GM10266 (cell line): ENCODE data around the gene QKI.

Experiments
- DNase-seq: peaks from one replicate; pipeline ENCODE4 v3.0.0; 2012; ENCODE audit errors: extremely low spot score
- TF ChIP-seq, protein P1 (sequence below): IDR thresholded peaks from 2 replicates; pipeline ENCODE4 v1.5.1; 2012; ENCODE audit warnings: mild to moderate bottlenecking, low read depth; ENCODE audit not compliant: control insufficient read depth, insufficient read depth; ENCODE audit errors: missing control alignments

Gene QKI

DNA sequence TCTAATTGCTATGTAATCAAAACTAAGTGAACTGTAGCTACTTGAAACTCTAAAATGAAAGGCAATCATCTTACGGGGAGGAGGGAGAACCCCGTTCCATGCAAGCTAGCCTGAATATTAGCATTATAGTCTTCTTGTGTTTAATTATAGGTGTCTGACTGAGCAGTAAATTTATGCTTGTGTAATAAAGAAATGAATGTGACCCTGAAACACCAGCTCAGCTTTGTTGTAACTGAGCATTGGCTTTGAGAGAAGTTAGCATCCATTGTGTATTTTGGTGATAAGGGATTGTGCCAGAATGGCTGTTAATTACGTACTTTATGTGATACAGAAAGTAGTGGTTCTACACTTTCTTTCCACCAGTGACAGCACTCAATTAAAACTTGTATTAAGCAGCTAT, 86.9 kb downstream of the QKI start:
- TF ChIP-seq, protein P1, sequence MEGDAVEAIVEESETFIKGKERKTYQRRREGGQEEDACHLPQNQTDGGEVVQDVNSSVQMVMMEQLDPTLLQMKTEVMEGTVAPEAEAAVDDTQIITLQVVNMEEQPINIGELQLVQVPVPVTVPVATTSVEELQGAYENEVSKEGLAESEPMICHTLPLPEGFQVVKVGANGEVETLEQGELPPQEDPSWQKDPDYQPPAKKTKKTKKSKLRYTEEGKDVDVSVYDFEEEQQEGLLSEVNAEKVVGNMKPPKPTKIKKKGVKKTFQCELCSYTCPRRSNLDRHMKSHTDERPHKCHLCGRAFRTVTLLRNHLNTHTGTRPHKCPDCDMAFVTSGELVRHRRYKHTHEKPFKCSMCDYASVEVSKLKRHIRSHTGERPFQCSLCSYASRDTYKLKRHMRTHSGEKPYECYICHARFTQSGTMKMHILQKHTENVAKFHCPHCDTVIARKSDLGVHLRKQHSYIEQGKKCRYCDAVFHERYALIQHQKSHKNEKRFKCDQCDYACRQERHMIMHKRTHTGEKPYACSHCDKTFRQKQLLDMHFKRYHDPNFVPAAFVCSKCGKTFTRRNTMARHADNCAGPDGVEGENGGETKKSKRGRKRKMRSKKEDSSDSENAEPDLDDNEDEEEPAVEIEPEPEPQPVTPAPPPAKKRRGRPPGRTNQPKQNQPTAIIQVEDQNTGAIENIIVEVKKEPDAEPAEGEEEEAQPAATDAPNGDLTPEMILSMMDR = no peak
- DNase-seq = no peak

DNA sequence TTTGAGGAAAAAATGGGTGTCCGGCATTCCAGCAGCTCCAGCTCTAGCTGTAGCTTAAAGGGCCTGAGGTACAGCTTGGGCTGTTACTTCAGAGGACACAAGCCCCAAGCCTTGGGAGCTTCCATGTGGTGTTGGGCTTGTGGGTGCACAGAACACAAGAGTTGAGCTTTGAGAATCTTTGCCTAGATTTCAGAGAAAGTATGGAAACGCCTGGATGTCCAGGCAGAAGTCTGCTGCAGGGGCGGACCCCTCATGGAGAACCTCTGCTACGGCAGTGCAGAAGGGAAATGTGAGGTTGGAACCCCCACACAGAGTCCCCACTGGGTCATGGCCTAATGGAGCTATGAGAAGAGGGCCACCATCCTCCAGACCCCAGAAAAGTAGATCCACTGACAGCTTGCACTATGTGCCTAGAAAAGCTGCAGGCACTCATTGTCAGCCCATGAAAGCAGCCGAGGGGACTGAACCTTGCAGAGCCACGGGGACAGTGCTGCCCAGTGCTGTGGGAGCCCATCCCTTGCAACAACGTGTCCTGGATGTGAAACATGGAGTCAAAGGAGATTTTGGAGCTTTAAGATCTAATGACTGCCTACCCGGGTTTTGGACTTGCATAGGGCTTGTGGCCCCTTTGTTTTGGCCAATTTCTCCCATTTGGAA, 90.6 kb downstream of the QKI start:
- no peak for DNase-seq
- TF ChIP-seq, protein P1 = no peak

DNA sequence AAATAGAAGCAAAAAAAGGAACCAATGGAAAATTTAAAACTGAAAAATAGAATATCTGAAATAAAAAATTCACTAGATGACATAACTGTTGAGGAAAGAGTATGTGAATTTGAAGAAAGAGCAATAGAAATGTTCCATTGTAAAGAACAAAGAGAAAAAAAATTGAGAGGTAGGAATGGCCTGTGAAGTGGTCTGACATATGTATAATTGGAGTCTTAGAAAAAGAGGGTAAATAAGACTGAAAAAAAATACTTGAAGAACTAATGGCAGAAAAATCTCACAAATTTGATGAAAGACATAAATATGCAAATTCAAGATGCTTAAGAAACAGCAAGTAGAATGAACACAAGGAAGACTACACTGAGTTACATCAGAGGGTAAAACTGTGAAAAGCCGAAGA, 93.4 kb downstream of the QKI start:
- TF ChIP-seq, protein P1 = no peak
- DNase-seq = no peak

DNA sequence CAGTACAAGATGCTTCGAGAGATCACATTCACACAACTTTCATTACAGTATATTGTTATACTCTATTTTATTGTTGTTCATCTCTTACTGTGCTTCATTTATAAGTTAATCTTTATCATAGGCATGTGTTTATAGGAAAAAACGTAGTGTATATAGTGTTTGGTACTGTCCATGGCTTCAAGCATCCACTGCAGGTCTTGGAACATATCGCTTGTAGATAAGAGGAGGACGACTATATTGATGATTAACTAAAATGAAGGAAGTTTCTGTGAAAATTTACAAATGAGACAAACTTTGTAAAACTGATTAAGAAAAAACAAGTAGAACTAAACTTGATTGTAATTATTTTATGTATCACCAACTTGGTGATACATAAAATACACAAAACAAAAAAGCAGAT, 98.5 kb downstream of the QKI start:
- DNase-seq = no peak
- TF ChIP-seq, protein P1 = no peak

DNA sequence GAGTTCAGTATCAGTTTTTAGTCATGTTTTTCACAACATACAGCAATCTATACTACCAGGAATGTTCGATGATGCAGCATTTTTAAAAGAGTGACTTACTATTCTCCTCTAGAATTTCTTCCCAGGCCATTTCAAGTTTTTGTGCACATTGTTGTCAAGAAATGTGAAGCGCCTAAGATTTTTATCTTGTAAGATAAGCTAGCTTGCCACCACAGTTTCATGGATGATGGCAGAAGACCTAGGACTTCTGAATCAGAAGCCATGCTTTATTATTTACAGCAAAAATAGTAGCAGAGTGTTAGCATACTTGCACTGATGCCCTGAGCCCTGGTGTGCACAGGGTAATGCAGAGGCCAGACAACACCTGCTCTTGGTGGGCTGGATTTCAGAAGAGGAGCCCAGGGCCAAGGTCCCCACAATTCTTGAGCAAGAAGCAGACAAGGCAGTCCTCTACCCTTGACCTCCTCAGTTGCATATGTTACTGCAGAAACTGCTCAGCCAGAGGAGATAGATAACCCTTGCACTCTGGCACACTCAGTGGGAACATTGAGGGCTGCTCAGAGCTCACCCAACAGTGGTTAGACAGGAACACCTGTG, 99.2 kb downstream of the QKI start:
- no peak for DNase-seq
- TF ChIP-seq, protein P1 = no peak

DNA sequence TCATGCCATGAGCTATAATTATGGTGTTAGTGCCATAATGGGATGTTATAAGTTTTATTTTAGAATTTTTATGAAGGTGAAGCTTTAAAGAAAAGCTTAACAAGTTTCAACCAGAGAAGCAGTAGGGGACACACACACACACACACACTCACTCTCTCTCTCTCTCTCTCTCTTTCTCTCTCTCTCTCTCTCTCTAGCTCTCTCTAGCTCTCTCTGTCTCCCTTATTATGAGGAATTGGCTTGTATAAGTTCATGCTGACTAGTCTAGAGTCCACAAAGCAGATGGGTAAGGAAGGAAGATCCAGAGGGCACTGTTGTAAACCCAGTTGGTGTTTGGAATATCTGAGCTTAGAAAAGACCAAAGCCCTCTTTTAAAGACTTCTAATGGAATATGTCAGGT, 102.4 kb downstream of the QKI start:
- TF ChIP-seq, protein P1 = no peak
- no peak for DNase-seq

DNA sequence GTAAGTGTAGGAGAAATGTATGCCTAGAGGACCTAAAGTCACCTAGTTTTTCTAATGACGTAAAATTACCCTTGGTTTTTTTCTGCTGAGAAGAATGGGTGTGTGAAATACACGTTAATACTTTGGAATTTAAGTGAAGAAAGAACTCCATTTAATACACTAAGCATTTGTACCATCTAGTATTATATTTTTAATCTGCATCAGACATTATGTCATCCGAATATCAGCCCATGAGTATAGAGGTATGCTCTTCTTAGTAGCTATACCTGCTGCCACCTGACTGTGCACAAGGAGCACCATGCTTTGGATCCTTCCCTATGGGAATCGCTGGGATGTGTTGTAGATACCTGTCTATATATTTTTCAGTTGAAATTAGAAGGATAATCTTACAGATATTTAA, 106.4 kb downstream of the QKI start:
- TF ChIP-seq, protein P1 = no peak
- no peak for DNase-seq
